Liver (tissue), 9 donors: Measurements from ENCODE around the gene ITGB2. TPM values are rescaled to one million over a fixed set of nuclear protein-coding genes. Genes with fewer than 3 reads are reported as not detected.
"Not testable (repeated sequence)": the region's sequence is repeated elsewhere in the genome, so short reads cannot be mapped to it uniquely, and the experiment has no call there.

ENCODE experiments used
- DNase-seq: peaks from one replicate; pipeline ENCODE4 v3.0.0-alpha.2; 2017; ENCODE audit warnings: low spot score
- H3K27ac ChIP-seq, 2 donors: one replicate each; pipeline ENCODE4 v1.7.0; 2013; ENCODE audit warnings: inconsistent platforms in 2 of 2, low read length in 2 of 2, control low read depth in 1 of 2, low read depth in 1 of 2, mild to moderate bottlenecking in 1 of 2
- H3K27me3 ChIP-seq, 4 donors: one replicate each; pipeline versions ENCODE4 v1.6.1 to v1.7.0; 2013; ENCODE audit warnings: low read length in 3 of 4, inconsistent platforms in 1 of 4, mild to moderate bottlenecking in 1 of 4, moderate library complexity in 1 of 4; ENCODE audit not compliant: control insufficient read depth in 4 of 4, insufficient read depth in 4 of 4
- H3K36me3 ChIP-seq, 4 donors: one replicate each; pipeline versions ENCODE4 v1.6.1 to v1.7.0; 2013; ENCODE audit warnings: low read length in 3 of 4, mild to moderate bottlenecking in 3 of 4, low read depth in 1 of 4, moderate library complexity in 1 of 4; ENCODE audit not compliant: control insufficient read depth in 4 of 4, insufficient read depth in 3 of 4
- H3K4me1 ChIP-seq, 4 donors: one replicate each; pipeline versions ENCODE4 v1.6.1 to v1.7.0; 2013; ENCODE audit warnings: low read length in 3 of 4, mild to moderate bottlenecking in 3 of 4, moderate library complexity in 1 of 4; ENCODE audit not compliant: control insufficient read depth in 4 of 4, insufficient read depth in 4 of 4
- H3K4me3 ChIP-seq, 3 donors: one replicate each; pipeline versions ENCODE4 v1.6.1 to v1.7.0; 2013; ENCODE audit warnings: low read length in 3 of 3, control low read depth in 1 of 3, low read depth in 1 of 3, mild to moderate bottlenecking in 1 of 3
- H3K9ac ChIP-seq, 2 donors: one replicate each; pipeline ENCODE4 v1.7.0; 2013; ENCODE audit warnings: low read length in 2 of 2, mild to moderate bottlenecking in 2 of 2, moderate library complexity in 2 of 2, control low read depth in 1 of 2, low read depth in 1 of 2
- H3K9me3 ChIP-seq, 4 donors: one replicate each; pipeline versions ENCODE4 v1.6.1 to v1.7.0; 2013; ENCODE audit warnings: low read length in 3 of 4; ENCODE audit not compliant: control insufficient read depth in 4 of 4
- EGR1 ChIP-seq, 2 donors: IDR thresholded peaks; 2 replicates each; pipeline ENCODE4 v1.6.1; 2016 to 2018; ENCODE audit warnings: antibody characterized with exemption in 2 of 2, low read depth in 2 of 2
- FOXA2 ChIP-seq: IDR thresholded peaks from 2 replicates; pipeline ENCODE4 v1.6.1; 2016; ENCODE audit warnings: antibody characterized with exemption
- GABPA ChIP-seq, 2 donors: IDR thresholded peaks in 1 of 2; conservative IDR thresholded peaks in 1 of 2; 2 replicates each; pipeline ENCODE4 v1.6.1; 2016; ENCODE audit warnings: antibody characterized with exemption in 2 of 2, mild to moderate bottlenecking in 1 of 2, moderate library complexity in 1 of 2
- HNF4A ChIP-seq, 2 donors: conservative IDR thresholded peaks; 2 replicates each; pipeline ENCODE4 v1.6.1; 2016; ENCODE audit warnings: antibody characterized with exemption in 2 of 2, mild to moderate bottlenecking in 2 of 2
- HNF4G ChIP-seq: IDR thresholded peaks from 2 replicates; pipeline ENCODE4 v1.6.1; 2016; ENCODE audit warnings: antibody characterized with exemption
- JUND ChIP-seq, 2 donors: IDR thresholded peaks; 2 replicates each; pipeline ENCODE4 v1.6.1; 2016; ENCODE audit warnings: antibody characterized with exemption in 2 of 2
- MAX ChIP-seq: IDR thresholded peaks from 2 replicates; pipeline ENCODE4 v1.6.1; 2016; ENCODE audit warnings: antibody characterized with exemption
- NR2F2 ChIP-seq: IDR thresholded peaks from 2 replicates; pipeline ENCODE4 v1.6.1; 2016; ENCODE audit warnings: antibody characterized with exemption
- RAD21 ChIP-seq, 2 donors: IDR thresholded peaks; 2 replicates each; pipeline ENCODE4 v1.6.1; 2016; ENCODE audit warnings: antibody characterized with exemption in 2 of 2, mild to moderate bottlenecking in 2 of 2
- REST ChIP-seq: IDR thresholded peaks from 2 replicates; pipeline ENCODE4 v1.6.1; 2016; ENCODE audit warnings: antibody characterized with exemption, mild to moderate bottlenecking
- RXRA ChIP-seq, 2 donors: IDR thresholded peaks; 2 replicates each; pipeline ENCODE4 v1.6.1; 2017 to 2018; ENCODE audit warnings: antibody characterized with exemption in 2 of 2, mild to moderate bottlenecking in 1 of 2
- SP1 ChIP-seq: IDR thresholded peaks from 2 replicates; pipeline ENCODE4 v1.6.1; 2018; ENCODE audit warnings: antibody characterized with exemption, mild to moderate bottlenecking
- TAF1 ChIP-seq: conservative IDR thresholded peaks from 2 replicates; pipeline ENCODE4 v1.6.1; 2016; ENCODE audit warnings: antibody characterized with exemption, mild to moderate bottlenecking
- YY1 ChIP-seq: IDR thresholded peaks from 2 replicates; pipeline ENCODE4 v1.6.1; 2016; ENCODE audit warnings: antibody characterized with exemption, mild to moderate bottlenecking
- WGBS: extraction: QIAGEN DNeasy Blood & Tissue Kit; methylation state at CpG from one replicate; pipeline ENCODE4 v1.1.7; 2013; 5-methylcytosine and 5-hydroxymethylcytosine counted together
- polyA plus RNA-seq, 2 donors: library from polyadenylated mRNA; stranded (reverse) in 1 of 2; unstranded in 1 of 2; fragments of 200-250 nt in 1 of 2; fragments of >200 nt in 1 of 2; fragmentation: Nextera tagmentation in 1 of 2; extraction: Ambion mirVana in 1 of 2; gene quantifications; one replicate each; pipeline versions ENCODE4 v1.2.1 to v1.2.3, GENCODE V29; 2013 to 2015
- total RNA-seq, 2 donors: library from RNA; depleted of rRNA; stranded (reverse); fragments of >200 nt; gene quantifications; one replicate each; pipeline ENCODE4 v1.2.3, GENCODE V29; 2014
- TF ChIP-seq, protein P1 (sequence below): IDR thresholded peaks from 2 replicates; pipeline ENCODE4 v1.6.1; 2016; ENCODE audit warnings: antibody characterized with exemption
- TF ChIP-seq, protein P2 (sequence below): fragments of 150-350 bp; IDR thresholded peaks from 2 replicates; pipeline ENCODE4 v1.5.1; 2017; ENCODE audit warnings: improper control_type of control experiment, low read depth, low read length; ENCODE audit not compliant: missing input control
- donor health status: healthy.
- donor health status: healthy.
- donor health status: healthy.
- donor health status: healthy.
- donor health status: healthy.

ITGB2 gene
- total and polyA plus RNA-seq, 4 donors = 9.6 to 50.6 (median 28.7) TPM

DNA sequence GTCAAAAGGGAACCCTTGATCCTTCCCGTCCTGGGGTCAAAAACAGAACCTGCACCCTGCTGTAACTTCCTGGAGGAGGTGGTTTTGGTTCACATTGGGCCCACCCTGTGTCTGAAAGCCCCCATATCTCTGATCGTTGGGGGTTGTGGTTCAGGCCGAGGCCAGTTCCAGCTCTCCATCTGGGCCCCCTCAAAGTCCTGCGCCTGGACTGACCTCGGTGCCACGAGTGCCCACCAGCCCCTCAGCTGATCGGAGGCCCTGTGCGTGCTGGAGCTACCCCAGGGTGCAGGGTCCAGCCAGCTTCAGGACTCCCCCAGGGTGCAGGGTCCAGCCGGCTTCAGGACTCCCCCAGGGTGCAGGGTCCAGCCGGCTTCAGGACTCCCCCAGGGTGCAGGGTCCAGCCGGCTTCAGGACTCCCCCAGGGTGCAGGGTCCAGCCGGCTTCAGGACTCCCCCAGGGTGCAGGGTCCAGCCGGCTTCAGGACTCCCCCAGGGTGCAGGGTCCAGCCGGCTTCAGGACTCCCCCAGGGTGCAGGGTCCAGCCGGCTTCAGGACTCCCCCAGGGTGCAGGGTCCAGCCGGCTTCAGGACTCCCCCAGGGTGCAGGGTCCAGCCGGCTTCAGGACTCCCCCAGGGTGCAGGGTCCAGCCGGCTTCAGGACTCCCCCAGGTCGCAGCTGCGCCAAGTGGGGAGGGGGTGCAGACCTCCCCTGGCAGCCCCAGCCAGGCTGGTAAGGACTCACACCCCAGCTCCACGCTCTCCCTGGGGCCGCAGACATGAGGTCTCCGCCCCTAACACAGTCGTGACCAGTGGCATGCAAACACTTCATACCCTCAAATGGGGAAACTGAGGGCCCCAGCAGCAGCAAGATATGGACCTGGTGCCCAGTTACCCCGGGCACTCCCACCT is 7.9 kb downstream of the ITGB2 start:
- peak; percentile 47 to 63 for TF ChIP-seq HNF4A (conservative IDR thresholded peaks at IDR 0.05)
- not testable (repeated sequence) for H3K36me3 ChIP-seq, DNase-seq, H3K27me3 ChIP-seq, H3K4me3 ChIP-seq, H3K9me3 ChIP-seq
- peaks cover 33 to 55% (median 50%) of the 10 kb centered on the region in 4 donors for H3K4me1 ChIP-seq
- H3K9ac ChIP-seq = peak overlapping the region in 1 of 2 donors; percentile 8
- 37% methylated on average over 19 of the region's 25 CpGs for WGBS
- H3K27ac ChIP-seq = peak overlapping the region; percentile 92 to 95

DNA sequence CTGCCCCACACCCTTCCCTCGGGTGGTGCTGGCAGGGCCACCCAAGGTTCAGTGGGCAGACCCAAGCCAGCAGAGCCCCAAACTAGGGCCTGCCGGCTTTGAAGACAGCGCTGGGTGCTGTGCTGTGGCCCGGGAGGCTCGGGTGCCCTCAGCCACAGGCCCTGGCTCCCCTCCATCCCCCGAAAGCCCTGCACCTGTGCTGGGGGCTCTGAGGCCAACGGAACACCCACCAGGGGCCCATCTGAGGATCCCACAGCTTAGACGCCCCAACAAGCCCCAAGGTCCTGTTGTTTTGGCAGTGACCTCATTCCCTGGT is 8.6 kb downstream of the ITGB2 start:
- H3K9ac ChIP-seq = peak overlapping the region in 1 of 2 donors; percentile 8
- H3K4me1 ChIP-seq = peaks cover 31 to 51% (median 46%) of the 10 kb centered on the region in 4 donors
- no peaks in the 10 kb centered on the region for H3K36me3 ChIP-seq
- no peak overlapping the region for H3K4me3 ChIP-seq
- TF ChIP-seq RXRA (IDR thresholded peaks at IDR 0.05) = peak in 1 of 2 donors; percentile 32
- peak; percentile 61 for TF ChIP-seq SP1
- peak in 1 of 2 donors; percentile 34 for TF ChIP-seq EGR1 (IDR thresholded peaks at IDR 0.05; ENCODE audit: low read depth in 2 of 2)
- TF ChIP-seq, protein P1, sequence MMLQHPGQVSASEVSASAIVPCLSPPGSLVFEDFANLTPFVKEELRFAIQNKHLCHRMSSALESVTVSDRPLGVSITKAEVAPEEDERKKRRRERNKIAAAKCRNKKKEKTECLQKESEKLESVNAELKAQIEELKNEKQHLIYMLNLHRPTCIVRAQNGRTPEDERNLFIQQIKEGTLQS = no peak
- TF ChIP-seq HNF4G = no peak
- peak overlapping the region; percentile 84 to 95 for H3K27ac ChIP-seq
- DNase-seq = no peak
- WGBS = 29% methylated on average over 8 of the region's 8 CpGs
- H3K27me3 ChIP-seq = no peaks in the 10 kb centered on the region
- no peaks in the 10 kb centered on the region for H3K9me3 ChIP-seq

- WGBS = 17% methylated on average over 19 of the region's 19 CpGs
- TF ChIP-seq HNF4A (conservative IDR thresholded peaks at IDR 0.05) (peak; percentile 73 to 85), GABPA (IDR thresholded peaks at IDR 0.05 in 1 of 2, conservative IDR thresholded peaks at IDR 0.05 in 1 of 2) (peak in 1 of 2 donors; percentile 0), TAF1 (no peak), EGR1 (IDR thresholded peaks at IDR 0.05; ENCODE audit: low read depth in 2 of 2) (peak in 1 of 2 donors; percentile 77), NR2F2 (no peak), REST (peak; percentile 64), RXRA (IDR thresholded peaks at IDR 0.05) (peak; percentile 51 to 87), JUND (IDR thresholded peaks at IDR 0.05) (no peak), YY1 (no peak), MAX (peak; percentile 70), FOXA2 (peak; percentile 56), HNF4G (peak; percentile 21), SP1 (peak; percentile 73), RAD21 (IDR thresholded peaks at IDR 0.05) (peak; percentile 60 to 70)
- TF ChIP-seq, protein P1 = no peak
- TF ChIP-seq, protein P2, sequence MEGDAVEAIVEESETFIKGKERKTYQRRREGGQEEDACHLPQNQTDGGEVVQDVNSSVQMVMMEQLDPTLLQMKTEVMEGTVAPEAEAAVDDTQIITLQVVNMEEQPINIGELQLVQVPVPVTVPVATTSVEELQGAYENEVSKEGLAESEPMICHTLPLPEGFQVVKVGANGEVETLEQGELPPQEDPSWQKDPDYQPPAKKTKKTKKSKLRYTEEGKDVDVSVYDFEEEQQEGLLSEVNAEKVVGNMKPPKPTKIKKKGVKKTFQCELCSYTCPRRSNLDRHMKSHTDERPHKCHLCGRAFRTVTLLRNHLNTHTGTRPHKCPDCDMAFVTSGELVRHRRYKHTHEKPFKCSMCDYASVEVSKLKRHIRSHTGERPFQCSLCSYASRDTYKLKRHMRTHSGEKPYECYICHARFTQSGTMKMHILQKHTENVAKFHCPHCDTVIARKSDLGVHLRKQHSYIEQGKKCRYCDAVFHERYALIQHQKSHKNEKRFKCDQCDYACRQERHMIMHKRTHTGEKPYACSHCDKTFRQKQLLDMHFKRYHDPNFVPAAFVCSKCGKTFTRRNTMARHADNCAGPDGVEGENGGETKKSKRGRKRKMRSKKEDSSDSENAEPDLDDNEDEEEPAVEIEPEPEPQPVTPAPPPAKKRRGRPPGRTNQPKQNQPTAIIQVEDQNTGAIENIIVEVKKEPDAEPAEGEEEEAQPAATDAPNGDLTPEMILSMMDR = peak; percentile 50
Observed at GRCh38 chr21:44911384-44912157, 9.1 kb downstream of the ITGB2 start.

More at GRCh38 chr21:44911384-44912157, 9.1 kb downstream of the ITGB2 start:
- no peak for DNase-seq
- Histone ChIP-seq H3K36me3 (no peaks in the 10 kb centered on the region), H3K9me3 (no peaks in the 10 kb centered on the region), H3K27ac (peak overlapping the region; percentile 84 to 95), H3K4me1 (peaks cover 31 to 51% (median 46%) of the 10 kb centered on the region in 4 donors), H3K27me3 (no peaks in the 10 kb centered on the region), H3K4me3 (no peak overlapping the region), H3K9ac (peak overlapping the region in 1 of 2 donors; percentile 58)
